Prostate gland (tissue), 2 donors: ENCODE data around the gene BCAN. TPM values are rescaled to one million over a fixed set of nuclear protein-coding genes. Genes with fewer than 3 reads are reported as not detected.

Experiments
- DNase-seq: peaks from one replicate; pipeline ENCODE4 v3.0.0-alpha.2; 2019; ENCODE audit warnings: low spot score
- H3K27ac ChIP-seq, 2 donors: fragments of 200-600 bp; sonication (generic); 2 replicates each; pipeline ENCODE4 v1.5.1; 2017 to 2019
- H3K27me3 ChIP-seq: fragments of 200-600 bp; sonication (generic); replicated peaks from 2 replicates; pipeline ENCODE4 v1.5.1; 2019; ENCODE audit not compliant: insufficient read depth
- H3K36me3 ChIP-seq, 2 donors: fragments of 200-600 bp; sonication (generic); 1 replicate in 1 of 2; 2 replicates in 1 of 2; pipeline versions ENCODE4 v1.5.1 to v1.8.1; 2017 to 2019
- H3K4me1 ChIP-seq: fragments of 200-600 bp; sonication (generic); replicated peaks from 2 replicates; pipeline ENCODE4 v1.5.1; 2019
- H3K4me3 ChIP-seq, 2 donors: fragments of 200-600 bp; sonication (generic); 2 replicates each; pipeline ENCODE4 v1.5.1; 2017 to 2019
- H3K9me3 ChIP-seq: fragments of 200-600 bp; sonication (generic); 2 replicates; pipeline ENCODE4 v1.5.1; 2017
- CTCF ChIP-seq, 4 experiments: fragments of 200-600 bp in 2 of 4; fragments of 450-650 bp in 2 of 4; sonication (generic) in 2 of 4; IDR thresholded peaks; 1 replicate in 3 of 4; 2 replicates in 1 of 4; pipeline ENCODE4 v1.5.1; 2016 to 2019; ENCODE audit warnings: antibody characterized with exemption in 4 of 4, mild to moderate bottlenecking in 2 of 4, moderate library complexity in 2 of 4
- POLR2A ChIP-seq: fragments of 450-650 bp; IDR thresholded peaks from one replicate; pipeline ENCODE4 v1.6.1; 2016; ENCODE audit warnings: antibody characterized with exemption, mild to moderate bottlenecking
- POLR2AphosphoS5 ChIP-seq: sonication (generic); formaldehyde crosslinking; IDR thresholded peaks from one replicate; pipeline ENCODE4 v1.6.1; 2017; ENCODE audit warnings: antibody characterized with exemption
- WGBS: methylation state at CpG from one replicate; pipeline ENCODE4 v1.1.5; 2018; 5-methylcytosine and 5-hydroxymethylcytosine counted together
- intact Hi-C: fragments of 100-400 bp; cut with DNase I; formaldehyde crosslinking; loops from one replicate; pipeline ENCODE4 v1.14.2; 2022
- total RNA-seq, 2 donors: library from RNA; depleted of rRNA; stranded (reverse); fragments of >200 nt; gene quantifications; one replicate each; pipeline ENCODE4 v1.1.0, GENCODE V29; 2016

The BCAN gene
- total RNA-seq, 2 donors from 2014 or later = 4.9 TPM; not detected in 1

DNA sequence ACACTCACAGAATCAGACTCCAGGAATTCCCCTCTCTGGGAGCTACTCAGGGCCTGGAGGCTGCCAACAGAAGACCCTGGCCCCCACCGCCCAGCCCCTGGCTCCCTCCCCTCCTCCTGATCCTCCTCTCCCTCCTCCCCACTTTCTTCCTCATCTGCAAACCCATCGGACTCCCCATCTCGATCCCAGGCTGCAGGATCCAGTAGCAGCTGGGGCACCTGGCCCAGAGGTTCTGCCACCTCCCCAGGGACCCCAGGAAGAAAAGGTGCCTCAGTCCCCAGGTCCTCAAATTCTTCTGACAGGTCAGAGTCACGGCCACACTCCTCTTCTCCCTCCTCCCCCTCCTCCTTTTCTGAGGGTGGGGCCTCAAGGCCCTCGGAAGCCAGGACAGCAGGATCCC, 27.9 kb downstream of the BCAN start:
- Histone ChIP-seq H3K27me3 (no peaks in the 10 kb centered on the region), H3K4me1 (no peaks in the 10 kb centered on the region), H3K4me3 (no peak overlapping the region), H3K27ac (peak overlapping the region in 1 of 2 donors; percentile 73), H3K36me3 (no peaks in the 10 kb centered on the region), H3K9me3 (no peaks in the 10 kb centered on the region)
- intact Hi-C loops = no loop called here
- WGBS = 48% methylated on average over 5 of the region's 5 CpGs
- no peak for TF ChIP-seq POLR2AphosphoS5
- TF ChIP-seq CTCF (IDR thresholded peaks at IDR 0.05) = no peak
- no peak for DNase-seq

DNA sequence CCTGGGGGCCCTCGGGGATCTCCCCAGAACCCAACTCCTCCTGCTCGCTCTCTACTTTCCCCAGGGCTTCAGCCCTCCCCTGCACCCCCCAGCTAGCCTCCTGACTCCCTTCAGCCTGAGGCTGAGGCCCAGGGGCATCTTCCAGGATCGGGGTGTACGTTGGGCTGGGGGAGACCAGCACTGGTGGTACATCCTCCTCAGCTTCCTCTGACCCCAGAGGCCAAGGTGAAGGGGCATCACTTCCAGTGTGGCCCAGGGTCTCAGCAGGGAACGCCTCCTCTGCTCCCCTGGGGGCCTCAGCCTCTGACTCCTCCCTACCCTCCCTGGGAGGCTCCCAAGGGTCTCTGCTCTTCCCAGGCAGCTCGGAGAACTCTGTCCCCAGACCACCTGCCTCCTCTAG, 28.4 kb downstream of the BCAN start:
- Histone ChIP-seq H3K4me1 (no peaks in the 10 kb centered on the region), H3K4me3 (no peak overlapping the region), H3K36me3 (no peaks in the 10 kb centered on the region), H3K27ac (no peak overlapping the region), H3K9me3 (no peaks in the 10 kb centered on the region), H3K27me3 (no peaks in the 10 kb centered on the region)
- intact Hi-C loops = no loop called here
- WGBS = 81% methylated on average over 6 of the region's 6 CpGs
- no peak for DNase-seq
- TF ChIP-seq CTCF (IDR thresholded peaks at IDR 0.05) (no peak), POLR2A (no peak)

GRCh38 chr1:156670791-156671190, 28.9 kb downstream of the BCAN start:
- no peaks in the 10 kb centered on the region for H3K4me1 ChIP-seq
- intact Hi-C loops = no loop called here
- H3K4me3 ChIP-seq = no peak overlapping the region
- no peaks in the 10 kb centered on the region for H3K9me3 ChIP-seq
- TF ChIP-seq POLR2A (no peak), POLR2AphosphoS5 (no peak), CTCF (IDR thresholded peaks at IDR 0.05) (no peak)
- H3K27me3 ChIP-seq = no peaks in the 10 kb centered on the region
- WGBS = 56% methylated on average over 4 of the region's 4 CpGs
- no peaks in the 10 kb centered on the region for H3K36me3 ChIP-seq
- no peak overlapping the region for H3K27ac ChIP-seq
- DNase-seq = no peak

- 99% methylated on average over 2 of the region's 2 CpGs for WGBS
- intact Hi-C loops = no loop called here
- Histone ChIP-seq H3K4me3 (no peak overlapping the region), H3K27me3 (peaks cover 2% of the 10 kb centered on the region), H3K36me3 (no peaks in the 10 kb centered on the region), H3K4me1 (peaks cover under 1% of the 10 kb centered on the region), H3K9me3 (no peaks in the 10 kb centered on the region), H3K27ac (no peak overlapping the region)
- no peak for DNase-seq
- TF ChIP-seq POLR2AphosphoS5 = no peak
- no peak for TF ChIP-seq POLR2A
- TF ChIP-seq CTCF (IDR thresholded peaks at IDR 0.05) = no peak
Observed at GRCh38 chr1:156671804-156672203, 29.9 kb downstream of the BCAN start.

- H3K27me3 ChIP-seq = peaks cover 5% of the 10 kb centered on the region
- DNase-seq = no peak
- peaks cover 4% of the 10 kb centered on the region for H3K4me1 ChIP-seq
- no peak overlapping the region for H3K4me3 ChIP-seq
- no peaks in the 10 kb centered on the region for H3K36me3 ChIP-seq
- no peaks in the 10 kb centered on the region for H3K9me3 ChIP-seq
- intact Hi-C loops = no loop called here
- no peak overlapping the region for H3K27ac ChIP-seq
- WGBS = 69% methylated on average over 8 of the region's 8 CpGs
- TF ChIP-seq POLR2A (no peak), POLR2AphosphoS5 (no peak), CTCF (IDR thresholded peaks at IDR 0.05) (no peak)
Observed at GRCh38 chr1:156673387-156674121, 31.6 kb downstream of the BCAN start.
